ENCODE results near the gene PRDM16.

Gene PRDM16

GRCh38 chr1:3306583-3307291 is 237.7 kb downstream of the PRDM16 start:
- in situ Hi-C loops (cut with HindIII; ENCODE audit: low sequenced_read_pairs), result no loop called here

GRCh38 chr1:3307359-3307758 is 238.4 kb downstream of the PRDM16 start:
- in situ Hi-C loops (cut with HindIII; ENCODE audit: low sequenced_read_pairs), result no loop called here

GRCh38 chr1:3308053-3308452 is 239.1 kb downstream of the PRDM16 start:
- in situ Hi-C loops (cut with HindIII; ENCODE audit: low sequenced_read_pairs), result no loop called here

- in situ Hi-C loops (cut with HindIII; ENCODE audit: low sequenced_read_pairs), result loop anchor here (5.0 kb wide), 1 partner anchor 96 kb away; no protein-coding TSS in a partner anchor
These were observed 241.9 kb downstream of the PRDM16 start for GRCh38 chr1:3310718-3311400.

- in situ Hi-C loops (cut with HindIII; ENCODE audit: low sequenced_read_pairs), result loop anchor here (5.0 kb wide), 1 partner anchor 96 kb away; no protein-coding TSS in a partner anchor
These were observed 242.7 kb downstream of the PRDM16 start for GRCh38 chr1:3311711-3312110.

- in situ Hi-C loops (cut with HindIII; ENCODE audit: low sequenced_read_pairs), result loop anchor here (5.0 kb wide), 1 partner anchor 95 kb away; no protein-coding TSS in a partner anchor
These were observed 243.4 kb downstream of the PRDM16 start for GRCh38 chr1:3312310-3312897.

GRCh38 chr1:3312898-3313575 is 244.0 kb downstream of the PRDM16 start:
- in situ Hi-C loops (cut with HindIII; ENCODE audit: low sequenced_read_pairs), result loop anchor here (5.0 kb wide), 1 partner anchor 94 kb away; no protein-coding TSS in a partner anchor

GRCh38 chr1:3313576-3313950 is 244.6 kb downstream of the PRDM16 start:
- in situ Hi-C loops (cut with HindIII; ENCODE audit: low sequenced_read_pairs), result loop anchor here (5.0 kb wide), 1 partner anchor 94 kb away; no protein-coding TSS in a partner anchor

- in situ Hi-C loops (cut with HindIII; ENCODE audit: low sequenced_read_pairs), result loop anchor here (5.0 kb wide), 1 partner anchor 93 kb away; no protein-coding TSS in a partner anchor
These were observed 245.7 kb downstream of the PRDM16 start for GRCh38 chr1:3314491-3315381.

GRCh38 chr1:3315399-3316339 is 246.7 kb downstream of the PRDM16 start:
- in situ Hi-C loops (cut with HindIII; ENCODE audit: low sequenced_read_pairs), result no loop called here

- in situ Hi-C loops (cut with HindIII; ENCODE audit: low sequenced_read_pairs), result no loop called here
These were observed 247.4 kb downstream of the PRDM16 start for GRCh38 chr1:3316340-3316943.

- in situ Hi-C loops (cut with HindIII; ENCODE audit: low sequenced_read_pairs), result no loop called here
These were observed 248.5 kb downstream of the PRDM16 start for GRCh38 chr1:3317456-3317855.

- in situ Hi-C loops (cut with HindIII; ENCODE audit: low sequenced_read_pairs), result no loop called here
These were observed 249.3 kb downstream of the PRDM16 start for GRCh38 chr1:3318329-3318728.

- in situ Hi-C loops (cut with HindIII; ENCODE audit: low sequenced_read_pairs), result no loop called here
These were observed 250.9 kb downstream of the PRDM16 start for GRCh38 chr1:3319874-3320245.

- in situ Hi-C loops (cut with HindIII; ENCODE audit: low sequenced_read_pairs), result no loop called here
These were observed 251.5 kb downstream of the PRDM16 start for GRCh38 chr1:3320246-3321152.

GRCh38 chr1:3321559-3322449 is 252.8 kb downstream of the PRDM16 start:
- in situ Hi-C loops (cut with HindIII; ENCODE audit: low sequenced_read_pairs), result no loop called here
